Measurements from ENCODE around the gene SERPINE3.

Gene SERPINE3

GRCh38 chr13:51322826-51323225, 16.7 kb upstream of the SERPINE3 start:
- no peak overlapping the region for H3K27ac ChIP-seq
- no peaks in the 10 kb centered on the region for H3K36me3 ChIP-seq
- H3K4me3 ChIP-seq (ENCODE audit: low read depth in 1 of 2, low read length in 1 of 2) = no peak overlapping the region
- no peak for TF ChIP-seq CTCF (IDR thresholded peaks at IDR 0.05)
- H3K4me1 ChIP-seq (ENCODE audit: control insufficient read depth in 1 of 2, insufficient read depth in 1 of 2, low read depth in 1 of 2, low read length in 1 of 2) = no peaks in the 10 kb centered on the region
- H3K9me3 ChIP-seq = no peaks in the 10 kb centered on the region
- H3K27me3 ChIP-seq = no peaks in the 10 kb centered on the region

GRCh38 chr13:51323824-51324511, 15.5 kb upstream of the SERPINE3 start:
- TF ChIP-seq CTCF (IDR thresholded peaks at IDR 0.05) = no peak
- no peaks in the 10 kb centered on the region for H3K9me3 ChIP-seq
- H3K27ac ChIP-seq = no peak overlapping the region
- H3K4me3 ChIP-seq (ENCODE audit: low read depth in 1 of 2, low read length in 1 of 2) = no peak overlapping the region
- H3K36me3 ChIP-seq = no peaks in the 10 kb centered on the region
- H3K27me3 ChIP-seq = no peaks in the 10 kb centered on the region
- no peaks in the 10 kb centered on the region for H3K4me1 ChIP-seq (ENCODE audit: control insufficient read depth in 1 of 2, insufficient read depth in 1 of 2, low read depth in 1 of 2, low read length in 1 of 2)

GRCh38 chr13:51324714-51325420, 14.6 kb upstream of the SERPINE3 start:
- TF ChIP-seq CTCF (IDR thresholded peaks at IDR 0.05) = no peak
- Histone ChIP-seq H3K27ac (no peak overlapping the region), H3K4me3 (ENCODE audit: low read depth in 1 of 2, low read length in 1 of 2) (no peak overlapping the region), H3K9me3 (no peaks in the 10 kb centered on the region), H3K36me3 (no peaks in the 10 kb centered on the region), H3K27me3 (no peaks in the 10 kb centered on the region), H3K4me1 (ENCODE audit: control insufficient read depth in 1 of 2, insufficient read depth in 1 of 2, low read depth in 1 of 2, low read length in 1 of 2) (no peaks in the 10 kb centered on the region)

GRCh38 chr13:51325837-51326236, 13.7 kb upstream of the SERPINE3 start:
- Histone ChIP-seq H3K9me3 (no peaks in the 10 kb centered on the region), H3K4me3 (ENCODE audit: low read depth in 1 of 2, low read length in 1 of 2) (no peak overlapping the region), H3K36me3 (no peaks in the 10 kb centered on the region), H3K4me1 (ENCODE audit: control insufficient read depth in 1 of 2, insufficient read depth in 1 of 2, low read depth in 1 of 2, low read length in 1 of 2) (no peaks in the 10 kb centered on the region), H3K27me3 (no peaks in the 10 kb centered on the region), H3K27ac (no peak overlapping the region)
- no peak for TF ChIP-seq CTCF (IDR thresholded peaks at IDR 0.05)

GRCh38 chr13:51326777-51327176, 12.7 kb upstream of the SERPINE3 start:
- Histone ChIP-seq H3K27ac (no peak overlapping the region), H3K4me3 (ENCODE audit: low read depth in 1 of 2, low read length in 1 of 2) (no peak overlapping the region), H3K9me3 (no peaks in the 10 kb centered on the region), H3K4me1 (ENCODE audit: control insufficient read depth in 1 of 2, insufficient read depth in 1 of 2, low read depth in 1 of 2, low read length in 1 of 2) (no peaks in the 10 kb centered on the region), H3K36me3 (no peaks in the 10 kb centered on the region), H3K27me3 (no peaks in the 10 kb centered on the region)
- TF ChIP-seq CTCF (IDR thresholded peaks at IDR 0.05) = no peak
